GM12878 (cell line): ENCODE results near the gene KNSTRN. TPM values are rescaled to one million over a fixed set of nuclear protein-coding genes. Genes with fewer than 3 reads are reported as not detected.

Source experiments
- ATAC-seq: fragments of 200-7000 bp; cut with Tn5 transposase; 3 replicates; pipeline ENCODE4 v1.9.1; 2020; ENCODE audit warnings: mild to moderate bottlenecking, moderate library complexity
- BruUV-seq: library from RNA; stranded (reverse); fragments of 400-500 nt; replicated peaks from 2 replicates; lab custom pipeline; 2021; lab: Mats Ljungman, UMichigan
- CTCF ChIA-PET: fragments of 300-600 bp; sonication (Branson Sonifier 250); formaldehyde crosslinking; extraction: SDS; loops from one replicate; lab custom pipeline; 2021; ENCODE audit warnings: inconsistent platforms; lab: Yijun Ruan, JAX
- POLR2A ChIA-PET: fragments of 350-600 bp; formaldehyde crosslinking; extraction: SDS; loops from one replicate; lab custom pipeline; 2021; ENCODE audit warnings: inconsistent platforms; lab: Charles Lee
- RAD21 ChIA-PET: fragments of 300-600 bp; sonication (Branson Sonifier 250); formaldehyde crosslinking; loops from one replicate; lab custom pipeline; 2023; ENCODE audit warnings: antibody characterized with exemption; ENCODE audit not compliant: unreplicated experiment; lab: Charles Lee
- SMC1A ChIA-PET: fragments of 300-600 bp; sonication (Branson Sonifier 250); formaldehyde crosslinking; loops from one replicate; lab custom pipeline; 2023; ENCODE audit not compliant: unreplicated experiment, uncharacterized antibody; lab: Charles Lee
- DNase-seq: peaks from one replicate; pipeline ENCODE4 v3.0.0-alpha.2; 2011; ENCODE audit warnings: low read depth, low spot score
- FAIRE-seq: peaks from 3 replicates; lab custom pipeline; 2011; peaks lifted over from hg19 to GRCh38; lab: Jason Lieb, UNC
- H2AFZ ChIP-seq: 2 replicates; pipeline ENCODE4 v1.6.0; 2011; ENCODE audit warnings: low read depth, low read length, control low read depth; ENCODE audit not compliant: control insufficient read depth
- H3K27ac ChIP-seq: 2 replicates; pipeline ENCODE4 v1.5.1; 2011; ENCODE audit warnings: control low read depth; ENCODE audit not compliant: control insufficient read depth, insufficient read depth
- H3K27me3 ChIP-seq, 2 experiments: replicated peaks in 1 of 2; 2 replicates each; pipeline versions ENCODE4 v1.6.0 to v1.6.1; 2011; ENCODE audit warnings: low read length in 1 of 2; ENCODE audit not compliant: control insufficient read depth in 2 of 2, insufficient read depth in 2 of 2
- H3K36me3 ChIP-seq, 2 experiments: 2 replicates each; pipeline ENCODE4 v1.5.1; 2011; ENCODE audit warnings: low read length in 1 of 2; ENCODE audit not compliant: control insufficient read depth in 2 of 2, insufficient read depth in 2 of 2
- H3K4me1 ChIP-seq: 2 replicates; pipeline ENCODE4 v1.6.1; 2011; ENCODE audit warnings: mild to moderate bottlenecking, low read length, moderate library complexity, mixed read lengths; ENCODE audit not compliant: control insufficient read depth, insufficient read depth
- H3K4me2 ChIP-seq: 2 replicates; pipeline ENCODE4 v1.6.0; 2011; ENCODE audit warnings: control low read depth; ENCODE audit not compliant: control insufficient read depth, insufficient read depth
- H3K4me3 ChIP-seq: fragments of 200-600 bp; sonication (generic); 2 replicates; pipeline ENCODE4 v1.5.1; 2016
- H3K79me2 ChIP-seq: 2 replicates; pipeline ENCODE4 v1.6.0; 2011; ENCODE audit warnings: low read length; ENCODE audit not compliant: control insufficient read depth, insufficient read depth
- H3K9ac ChIP-seq: 2 replicates; pipeline ENCODE4 v1.8.0; 2011; ENCODE audit warnings: low read length, control low read depth, mixed read lengths; ENCODE audit not compliant: control insufficient read depth, insufficient read depth
- H3K9me3 ChIP-seq: replicated peaks from 3 replicates; pipeline ENCODE4 v1.5.1; 2011; ENCODE audit warnings: mild to moderate bottlenecking, low read length; ENCODE audit not compliant: control insufficient read depth, insufficient read depth
- H4K20me1 ChIP-seq: 2 replicates; pipeline ENCODE4 v1.6.0; 2011; ENCODE audit not compliant: control insufficient read depth, insufficient read depth
- ATF7 ChIP-seq: fragments of 450-650 bp; IDR thresholded peaks from 2 replicates; pipeline ENCODE4 v1.6.1; 2016; ENCODE audit warnings: low read depth, mild to moderate bottlenecking
- BHLHE40 ChIP-seq, 2 experiments: fragments of 450-650 bp in 1 of 2; IDR thresholded peaks; 2 replicates each; pipeline ENCODE4 v1.6.1; 2011 to 2017; ENCODE audit warnings: low read depth in 2 of 2, borderline replicate concordance in 1 of 2, improper control_type of control experiment in 1 of 2, low read length in 1 of 2, mild to moderate bottlenecking in 1 of 2
- CBFB ChIP-seq: IDR thresholded peaks from 2 replicates; pipeline ENCODE4 v1.6.1; 2016; ENCODE audit warnings: antibody characterized with exemption, low read depth
- E4F1 ChIP-seq: fragments of 450-650 bp; IDR thresholded peaks from 2 replicates; pipeline ENCODE4 v1.6.1; 2018; ENCODE audit warnings: borderline replicate concordance, mild to moderate bottlenecking; ENCODE audit not compliant: partially characterized antibody
- EED ChIP-seq: sonication (generic); IDR thresholded peaks from 2 replicates; pipeline ENCODE4 v1.6.1; 2016; ENCODE audit warnings: antibody characterized with exemption, low read depth
- NR2F1 ChIP-seq: fragments of 450-650 bp; conservative IDR thresholded peaks from 2 replicates; pipeline ENCODE4 v1.6.1; 2017; ENCODE audit warnings: mild to moderate bottlenecking
- RCOR1 ChIP-seq: conservative IDR thresholded peaks from 2 replicates; pipeline ENCODE4 v1.6.1; 2012; ENCODE audit warnings: low read depth, low read length, improper control_type of control experiment
- SPI1 ChIP-seq: IDR thresholded peaks from 2 replicates; pipeline ENCODE4 v1.6.1; 2011; ENCODE audit warnings: low read depth, mild to moderate bottlenecking, low read length, moderate library complexity, borderline replicate concordance; ENCODE audit not compliant: insufficient read depth
- USF1 ChIP-seq: IDR thresholded peaks from 2 replicates; pipeline ENCODE4 v1.6.1; 2011; ENCODE audit warnings: borderline replicate concordance, low read depth, mild to moderate bottlenecking, moderate library complexity, mixed read lengths, low read length; ENCODE audit not compliant: insufficient read depth; ENCODE audit errors: extremely low read length
- WGBS: methylation state at CpG from one replicate; pipeline ENCODE4 v1.1.6; 2016; ENCODE audit warnings: low lambda C conversion rate; ENCODE audit not compliant: insufficient replicate concordance, insufficient coverage; ENCODE audit errors: missing lambda C conversion rate; 5-methylcytosine and 5-hydroxymethylcytosine counted together
- in situ Hi-C: fragments of 300-500 bp; cut with MboI; formaldehyde crosslinking; loops from 9 replicates; pipeline ENCODE4 v1.14.3; 2018; ENCODE audit warnings: mixed read lengths
- intact Hi-C: fragments of 100-400 bp; cut with micrococcal nuclease; formaldehyde crosslinking; loops from one replicate; pipeline ENCODE4 v1.14.2; 2022; ENCODE audit not compliant: unreplicated experiment
- polyA plus RNA-seq, 11 experiments: library from polyadenylated mRNA; depleted of rRNA in 4 of 11; unstranded in 6 of 11; stranded (reverse) in 5 of 11; fragments of >200 nt; fragmentation: Nextera tagmentation in 4 of 11; fragmentation: Illumina TruSeq in 1 of 11; extraction: Ambion mirVana in 4 of 11; extraction: Trizol in 1 of 11; gene quantifications; 1 replicate in 1 of 11; 2 replicates in 10 of 11; pipeline versions ENCODE4 v1.2.1 to v1.2.3, GENCODE V29; 2011 to 2016; ENCODE audit warnings: inconsistent platforms in 2 of 11, missing spikeins in 2 of 11, low read depth in 1 of 11
- total RNA-seq, 4 experiments: library from RNA; depleted of rRNA in 3 of 4; stranded (reverse); fragments of >200 nt in 3 of 4; fragmentation: Illumina TruSeq in 1 of 4; extraction: Trizol in 1 of 4; gene quantifications; 2 replicates each; pipeline versions ENCODE4 v1.2.1 to v1.2.3, GENCODE V29; 2013 to 2021
- TF ChIP-seq, protein P1 (sequence below): fragments of 450-650 bp; conservative IDR thresholded peaks from 2 replicates; pipeline ENCODE4 v1.6.1; 2017; ENCODE audit warnings: mild to moderate bottlenecking, moderate library complexity

The KNSTRN gene
- total and polyA plus RNA-seq, 10 of the 15 experiments (the other 5 are each of a cell fraction or from before 2014, with no cell fraction given) = 30.3 to 72.1 (median 47.1) TPM

DNA sequence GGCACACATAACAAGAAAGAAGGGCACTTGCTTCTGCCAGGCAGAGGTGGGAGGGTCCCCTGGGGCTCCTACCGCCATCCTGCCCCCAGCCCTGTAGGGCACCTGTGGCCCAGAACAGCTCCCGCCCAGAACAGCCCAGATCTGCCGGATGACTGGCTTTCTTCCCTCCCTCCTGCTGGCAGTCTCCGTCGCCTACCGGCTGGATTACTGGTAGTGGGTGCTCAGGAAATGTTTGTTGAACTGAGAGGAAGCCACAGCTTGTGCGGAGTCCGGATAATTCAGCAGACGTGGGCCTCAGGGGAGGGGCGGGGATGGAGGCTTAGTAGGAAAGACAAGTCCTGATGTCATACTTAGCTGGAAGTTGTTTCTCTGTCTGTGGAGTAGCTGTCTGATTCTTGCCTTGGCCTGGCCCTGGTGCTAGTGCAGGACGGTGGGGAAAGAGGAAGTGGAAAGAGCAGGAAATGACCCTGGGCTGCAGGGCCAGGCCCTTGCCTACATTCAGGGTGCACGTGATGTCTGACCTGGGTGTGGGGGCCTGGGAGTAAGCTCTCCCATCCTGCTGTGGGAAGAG lies 48.5 kb upstream of the KNSTRN start:
- peak; percentile 52 for ATAC-seq
- WGBS = 23% methylated on average over 12 of the region's 12 CpGs
- TF ChIP-seq E4F1 = no peak
- TF ChIP-seq RCOR1 = no peak
- TF ChIP-seq ATF7 = no peak
- no peak for TF ChIP-seq CBFB
- TF ChIP-seq, protein P1, sequence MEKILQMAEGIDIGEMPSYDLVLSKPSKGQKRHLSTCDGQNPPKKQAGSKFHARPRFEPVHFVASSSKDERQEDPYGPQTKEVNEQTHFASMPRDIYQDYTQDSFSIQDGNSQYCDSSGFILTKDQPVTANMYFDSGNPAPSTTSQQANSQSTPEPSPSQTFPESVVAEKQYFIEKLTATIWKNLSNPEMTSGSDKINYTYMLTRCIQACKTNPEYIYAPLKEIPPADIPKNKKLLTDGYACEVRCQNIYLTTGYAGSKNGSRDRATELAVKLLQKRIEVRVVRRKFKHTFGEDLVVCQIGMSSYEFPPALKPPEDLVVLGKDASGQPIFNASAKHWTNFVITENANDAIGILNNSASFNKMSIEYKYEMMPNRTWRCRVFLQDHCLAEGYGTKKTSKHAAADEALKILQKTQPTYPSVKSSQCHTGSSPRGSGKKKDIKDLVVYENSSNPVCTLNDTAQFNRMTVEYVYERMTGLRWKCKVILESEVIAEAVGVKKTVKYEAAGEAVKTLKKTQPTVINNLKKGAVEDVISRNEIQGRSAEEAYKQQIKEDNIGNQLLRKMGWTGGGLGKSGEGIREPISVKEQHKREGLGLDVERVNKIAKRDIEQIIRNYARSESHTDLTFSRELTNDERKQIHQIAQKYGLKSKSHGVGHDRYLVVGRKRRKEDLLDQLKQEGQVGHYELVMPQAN = no peak
- peak; percentile 21 to 69; a peak in 1 of 4 replicates for TF ChIP-seq BHLHE40 (IDR thresholded peaks at IDR 0.05; ENCODE audit: borderline replicate concordance in 1 of 2, low read depth in 2 of 2, low read length in 1 of 2)
- TF ChIP-seq EED = 0 out of 2 replicates have a peak, but pooled peaks have one; percentile 26
- peak; percentile 93 for TF ChIP-seq SPI1
- TF ChIP-seq NR2F1 = 0 out of 2 replicates have a peak, but pooled peaks have one; percentile 32
- peak; percentile 34 for TF ChIP-seq USF1
- Histone ChIP-seq H3K4me1 (peaks cover 9% of the 10 kb centered on the region), H3K79me2 (no peaks in the 10 kb centered on the region), H3K27me3 (no peaks in the 10 kb centered on the region; a peak in 1 of 4 replicates), H3K4me3 (no peak overlapping the region), H2AFZ (peak overlapping the region; percentile 73), H3K36me3 (no peaks in the 10 kb centered on the region), H3K27ac (no peak overlapping the region), H3K4me2 (no peak overlapping the region; the same call in 1 of the 2 replicates), H3K9me3 (no peaks in the 10 kb centered on the region), H3K9ac (peak overlapping the region; percentile 24), H4K20me1 (no peaks in the 10 kb centered on the region)
- DNase-seq = no peak
- no TSS peak for BruUV-seq
- SMC1A ChIA-PET = interaction anchor here (1.5 kb wide), 1 partner anchor 13 kb away, joined by 6 read pairs; no protein-coding TSS in a partner anchor
- intact Hi-C loops = no loop called here
- FAIRE-seq = peak; percentile 57
- POLR2A ChIA-PET = no interaction called here
- in situ Hi-C loops = no loop called here
- RAD21 ChIA-PET = interaction anchor here (0.7 to 1.5 kb wide), 2 partner anchors 11 to 854 kb away, joined by 3 to 4 read pairs; partner anchors contain the start of gene INAFM2
- CTCF ChIA-PET = interaction anchor here (0.7 to 13.7 kb wide), 7 partner anchors 9 to 116 kb away, joined by 3 to 336 read pairs (median 8); partner anchors contain the start of genes INAFM2 and PLCB2
